HEK293T (cell line): Measurements from ENCODE around the gene MYBPH.
A peak's percentile ranks its signal among the peaks of the same experiment; 100 is the strongest.

Source experiments
- CTCF ChIA-PET: fragments of 350-600 bp; formaldehyde crosslinking; extraction: SDS; loops from one replicate; lab custom pipeline; 2021; ENCODE audit warnings: antibody characterized with exemption, inconsistent platforms; lab: Yijun Ruan, JAX
- POLR2A ChIA-PET: fragments of 350-600 bp; formaldehyde crosslinking; extraction: SDS; loops from one replicate; lab custom pipeline; 2020; ENCODE audit warnings: antibody characterized with exemption, inconsistent platforms; lab: Yijun Ruan, JAX
- DNase-seq: peaks from one replicate; pipeline ENCODE4 v3.0.0; 2012; ENCODE audit warnings: mixed read lengths; ENCODE audit errors: extremely low spot score
- ARNT ChIP-seq: fragments of 450-650 bp; IDR thresholded peaks from 2 replicates; pipeline ENCODE4 v1.6.1; 2017; ENCODE audit warnings: mild to moderate bottlenecking
- BHLHE40 ChIP-seq: fragments of 450-650 bp; IDR thresholded peaks from 2 replicates; pipeline ENCODE4 v1.6.1; 2016; ENCODE audit warnings: mild to moderate bottlenecking, moderate library complexity, borderline replicate concordance
- ELF4 ChIP-seq: fragments of 450-650 bp; IDR thresholded peaks from 2 replicates; pipeline ENCODE4 v1.6.1; 2017; ENCODE audit warnings: antibody characterized with exemption
- FOXA1 ChIP-seq: fragments of 450-650 bp; IDR thresholded peaks from 2 replicates; pipeline ENCODE4 v1.6.1; 2016; ENCODE audit warnings: mild to moderate bottlenecking
- FOXK2 ChIP-seq: fragments of 450-650 bp; IDR thresholded peaks from 2 replicates; pipeline ENCODE4 v1.6.1; 2016; ENCODE audit warnings: mild to moderate bottlenecking
- FOXM1 ChIP-seq: fragments of 450-650 bp; IDR thresholded peaks from 2 replicates; pipeline ENCODE4 v1.6.1; 2017; ENCODE audit warnings: mild to moderate bottlenecking, borderline replicate concordance
- HDGF ChIP-seq: fragments of 450-650 bp; IDR thresholded peaks from 2 replicates; pipeline ENCODE4 v1.6.1; 2017; ENCODE audit warnings: antibody characterized with exemption, borderline replicate concordance
- L3MBTL2 ChIP-seq: fragments of 450-650 bp; conservative IDR thresholded peaks from 2 replicates; pipeline ENCODE4 v1.6.1; 2016; ENCODE audit warnings: mild to moderate bottlenecking
- LEF1 ChIP-seq: fragments of 450-650 bp; IDR thresholded peaks from 2 replicates; pipeline ENCODE4 v1.6.1; 2017; ENCODE audit warnings: mild to moderate bottlenecking, borderline replicate concordance
- NFRKB ChIP-seq: fragments of 450-650 bp; IDR thresholded peaks from 2 replicates; pipeline ENCODE4 v1.6.1; 2016; ENCODE audit warnings: mild to moderate bottlenecking, moderate library complexity
- SP1 ChIP-seq: fragments of 450-650 bp; IDR thresholded peaks from 2 replicates; pipeline ENCODE4 v1.6.1; 2017
- SUZ12 ChIP-seq: fragments of 450-650 bp; IDR thresholded peaks from 2 replicates; pipeline ENCODE4 v1.6.1; 2016; ENCODE audit warnings: mild to moderate bottlenecking
- TARDBP ChIP-seq: fragments of 450-650 bp; IDR thresholded peaks from 2 replicates; pipeline ENCODE4 v1.6.1; 2016
- ZNF384 ChIP-seq: fragments of 450-650 bp; IDR thresholded peaks from 2 replicates; pipeline ENCODE4 v1.6.1; 2016
- TF ChIP-seq, protein P1 (sequence below): fragments of 450-650 bp; IDR thresholded peaks from 2 replicates; pipeline ENCODE4 v1.6.1; 2016

The MYBPH gene

GRCh38 chr1:203173566-203173965 is 2.1 kb downstream of the MYBPH start:
- DNase-seq, result no peak
- ChIA-PET CTCF (interaction anchor here (1.0 to 4.3 kb wide), 12 partner anchors 11 to 134 kb away, joined by 3 to 49 read pairs (median 6); partner anchors contain the start of gene ADORA1), POLR2A (interaction anchor here (0.9 kb wide), 1 partner anchor 45 kb away, joined by 3 read pairs; no protein-coding TSS in a partner anchor)
- TF ChIP-seq SP1 (no peak), ARNT (no peak)

DNA sequence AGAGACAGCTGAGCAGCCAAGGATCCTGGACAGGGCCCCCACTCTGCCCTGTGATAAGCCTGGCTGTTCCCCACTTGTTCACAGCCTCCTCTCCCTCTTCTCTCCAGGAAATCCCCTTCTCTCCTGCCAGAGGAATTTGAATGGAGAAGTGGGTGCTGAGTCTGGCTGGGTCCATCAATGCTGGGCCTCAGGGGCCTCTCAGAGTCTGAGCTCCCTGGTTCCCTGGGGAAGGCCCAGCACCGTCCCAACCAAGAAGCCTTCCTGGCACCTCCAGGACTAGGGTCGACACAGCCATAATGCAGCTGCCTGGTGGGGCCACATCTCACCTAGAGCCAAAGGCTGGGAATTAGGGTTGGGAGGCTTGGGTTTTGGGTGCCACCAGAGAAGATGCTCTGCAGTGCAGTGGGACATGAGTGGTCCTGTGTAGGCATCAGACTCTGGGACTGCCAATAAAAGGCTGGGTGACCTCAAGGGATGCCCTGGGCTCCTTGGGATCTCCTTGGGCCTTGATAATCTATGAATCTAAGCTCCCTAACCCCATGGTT is 2.5 kb downstream of the MYBPH start:
- no peak for DNase-seq
- ChIA-PET CTCF (interaction anchor here (1.0 to 4.3 kb wide), 14 partner anchors 11 to 136 kb away, joined by 3 to 49 read pairs (median 6); partner anchors contain the start of gene ADORA1), POLR2A (interaction anchor here (0.9 kb wide), 1 partner anchor 45 kb away, joined by 3 read pairs; no protein-coding TSS in a partner anchor)
- no peak for TF ChIP-seq SUZ12
- no peak for TF ChIP-seq HDGF
- TF ChIP-seq ARNT, result no peak
- no peak for TF ChIP-seq ELF4
- TF ChIP-seq ZNF384, result no peak

DNA sequence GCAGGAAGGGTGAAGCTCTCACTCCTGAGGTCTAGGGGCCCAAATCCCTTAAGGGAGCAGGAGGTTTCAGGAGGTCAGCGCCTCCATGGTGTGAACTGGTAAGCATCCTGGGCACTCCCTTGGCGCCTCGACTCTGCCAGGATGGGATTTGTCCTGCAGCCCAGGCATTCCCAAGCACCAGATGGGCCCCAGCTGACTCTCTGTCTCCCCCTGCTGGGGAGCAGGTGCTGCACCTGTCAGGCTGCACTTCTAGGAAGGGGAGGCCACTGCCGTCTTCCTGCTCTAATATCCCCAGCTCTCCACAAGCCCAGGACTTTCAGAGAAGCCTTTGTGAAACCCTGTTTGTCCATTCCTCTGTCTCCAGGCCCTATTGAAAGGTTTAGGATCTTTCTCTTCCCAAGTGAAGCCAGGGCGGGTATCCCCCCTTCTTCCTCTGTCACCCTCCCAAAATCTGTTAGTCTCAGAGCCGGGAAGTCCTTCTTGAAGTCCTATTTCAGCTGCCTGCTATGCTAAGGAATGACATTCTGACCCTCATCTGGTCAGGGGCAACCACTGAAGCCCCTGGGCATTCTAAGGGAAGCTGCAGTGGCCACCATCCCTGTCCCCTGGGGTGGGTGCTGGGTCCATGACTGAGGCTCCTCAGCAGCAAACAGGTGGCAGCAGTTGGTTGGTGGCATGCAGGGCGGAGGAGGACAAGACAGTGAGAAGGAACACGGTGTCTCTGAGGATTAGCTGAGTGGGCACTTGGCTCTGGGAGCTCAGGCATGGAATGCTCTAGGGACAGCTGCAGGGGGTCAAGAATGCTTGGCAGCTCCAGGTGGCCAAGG is 3.2 kb downstream of the MYBPH start:
- peak; percentile 91 for DNase-seq
- TF ChIP-seq L3MBTL2, result no peak
- TF ChIP-seq ZNF384, result no peak
- TF ChIP-seq ELF4, result no peak
- no peak for TF ChIP-seq BHLHE40
- no peak for TF ChIP-seq SUZ12
- TF ChIP-seq, protein P1, sequence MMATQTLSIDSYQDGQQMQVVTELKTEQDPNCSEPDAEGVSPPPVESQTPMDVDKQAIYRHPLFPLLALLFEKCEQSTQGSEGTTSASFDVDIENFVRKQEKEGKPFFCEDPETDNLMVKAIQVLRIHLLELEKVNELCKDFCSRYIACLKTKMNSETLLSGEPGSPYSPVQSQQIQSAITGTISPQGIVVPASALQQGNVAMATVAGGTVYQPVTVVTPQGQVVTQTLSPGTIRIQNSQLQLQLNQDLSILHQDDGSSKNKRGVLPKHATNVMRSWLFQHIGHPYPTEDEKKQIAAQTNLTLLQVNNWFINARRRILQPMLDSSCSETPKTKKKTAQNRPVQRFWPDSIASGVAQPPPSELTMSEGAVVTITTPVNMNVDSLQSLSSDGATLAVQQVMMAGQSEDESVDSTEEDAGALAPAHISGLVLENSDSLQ, result no peak
- TF ChIP-seq FOXM1, result no peak
- ChIA-PET POLR2A (no interaction called here), CTCF (interaction anchor here (0.7 to 4.3 kb wide), 19 partner anchors 9 to 136 kb away, joined by 3 to 49 read pairs (median 5); partner anchors contain the start of gene ADORA1)

- no peak for TF ChIP-seq HDGF
- TF ChIP-seq ZNF384, result no peak
- TF ChIP-seq TARDBP, result no peak
- TF ChIP-seq FOXA1, result no peak
- TF ChIP-seq FOXM1, result no peak
- ChIA-PET POLR2A (no interaction called here), CTCF (interaction anchor here (0.7 to 4.3 kb wide), 12 partner anchors 9 to 135 kb away, joined by 3 to 49 read pairs (median 6); partner anchors contain the start of gene ADORA1)
- DNase-seq, result no peak
Observed at GRCh38 chr1:203171341-203172183, 4.1 kb downstream of the MYBPH start.

- CTCF ChIA-PET, result interaction anchor here (2.7 to 4.3 kb wide), 3 partner anchors 42 to 131 kb away, joined by 17 to 49 read pairs (median 17); partner anchors contain the start of gene ADORA1
- POLR2A ChIA-PET, result no interaction called here
- TF ChIP-seq TARDBP, result no peak
- DNase-seq, result no peak
Observed at GRCh38 chr1:203170625-203171330, 4.8 kb downstream of the MYBPH start.

GRCh38 chr1:203169770-203170520 is 5.7 kb downstream of the MYBPH start:
- ChIA-PET CTCF (interaction anchor here (4.3 kb wide), 1 partner anchor 53 kb away, joined by 49 read pairs; no protein-coding TSS in a partner anchor), POLR2A (no interaction called here)
- TF ChIP-seq FOXA1 (no peak), ZNF384 (no peak), SUZ12 (no peak), LEF1 (no peak), TARDBP (no peak), FOXM1 (no peak), NFRKB (no peak), L3MBTL2 (no peak), HDGF (no peak), FOXK2 (no peak), SP1 (no peak)
- TF ChIP-seq, protein P1, result no peak
- no peak for DNase-seq
